Adipocyte (in vitro differentiated cells): ENCODE data around the gene NEDD8.

Experiments
- DNase-seq: peaks from one replicate; pipeline ENCODE4 v3.0.0-alpha.2; 2015; ENCODE audit warnings: low read depth
- H3K27me3 ChIP-seq: replicated peaks from 2 replicates; pipeline ENCODE4 v1.7.0; 2013; ENCODE audit warnings: mild to moderate bottlenecking, low read length, moderate library complexity; ENCODE audit not compliant: control insufficient read depth, insufficient read depth
- H3K36me3 ChIP-seq: 2 replicates; pipeline ENCODE4 v1.7.0; 2013; ENCODE audit warnings: low read length, mild to moderate bottlenecking, moderate library complexity; ENCODE audit not compliant: control insufficient read depth, insufficient read depth, severe bottlenecking
- H3K4me1 ChIP-seq: 2 replicates; pipeline ENCODE4 v1.7.0; 2013; ENCODE audit warnings: mild to moderate bottlenecking, low read length, moderate library complexity; ENCODE audit not compliant: control insufficient read depth, insufficient read depth
- H3K4me3 ChIP-seq: 2 replicates; pipeline ENCODE4 v1.7.0; 2013; ENCODE audit warnings: mild to moderate bottlenecking, low read length, moderate library complexity
- H3K9ac ChIP-seq: 2 replicates; pipeline ENCODE4 v1.7.0; 2013; ENCODE audit warnings: mild to moderate bottlenecking, low read length, moderate library complexity
- H3K9me3 ChIP-seq: 2 replicates; pipeline ENCODE4 v1.7.0; 2013; ENCODE audit warnings: mild to moderate bottlenecking, low read length, moderate library complexity; ENCODE audit not compliant: control insufficient read depth

The NEDD8 gene

GRCh38 chr14:24262821-24263733, 30.9 kb upstream of the NEDD8 start, which contains the start of gene TGM1:
Gene TGM1, minus strand, starts transcription at chr14:24263177. Its CDS starts 825 bp downstream, at chr14:24262352.
- Histone ChIP-seq H3K27me3 (no peaks in the 10 kb centered on the region), H3K9ac (no peak within 1 kb of the TSS), H3K36me3 (peaks cover 28% of the 10 kb centered on the region), H3K9me3 (no peaks in the 10 kb centered on the region), H3K4me1 (peaks cover 10% of the 10 kb centered on the region), H3K4me3 (no peak within 1 kb of the TSS)
- DNase-seq: no peak

GRCh38 chr14:24261969-24262327, 29.8 kb upstream of the NEDD8 start:
- Histone ChIP-seq H3K27me3 (no peaks in the 10 kb centered on the region), H3K36me3 (peaks cover 17% of the 10 kb centered on the region), H3K9ac (no peak overlapping the region), H3K9me3 (no peaks in the 10 kb centered on the region), H3K4me3 (no peak overlapping the region), H3K4me1 (peaks cover 10% of the 10 kb centered on the region)
- DNase-seq: no peak

- DNase-seq: no peak
- H3K4me1 ChIP-seq: peaks cover 10% of the 10 kb centered on the region
- no peak overlapping the region for H3K4me3 ChIP-seq
- no peak overlapping the region for H3K9ac ChIP-seq
- H3K27me3 ChIP-seq: no peaks in the 10 kb centered on the region
- H3K9me3 ChIP-seq: no peaks in the 10 kb centered on the region
- H3K36me3 ChIP-seq: peaks cover 12% of the 10 kb centered on the region
Measured at GRCh38 chr14:24261256-24261968, 29.2 kb upstream of the NEDD8 start.

- peaks cover 7% of the 10 kb centered on the region for H3K36me3 ChIP-seq
- H3K9ac ChIP-seq: no peak overlapping the region
- H3K9me3 ChIP-seq: no peaks in the 10 kb centered on the region
- H3K4me1 ChIP-seq: peaks cover 10% of the 10 kb centered on the region
- no peak for DNase-seq
- H3K27me3 ChIP-seq: no peaks in the 10 kb centered on the region
- H3K4me3 ChIP-seq: no peak overlapping the region
Measured at GRCh38 chr14:24260780-24261157, 28.6 kb upstream of the NEDD8 start.

GRCh38 chr14:24260026-24260779, 28.0 kb upstream of the NEDD8 start:
- Histone ChIP-seq H3K4me3 (no peak overlapping the region), H3K9ac (no peak overlapping the region), H3K9me3 (no peaks in the 10 kb centered on the region), H3K4me1 (peaks cover 10% of the 10 kb centered on the region), H3K27me3 (no peaks in the 10 kb centered on the region), H3K36me3 (peaks cover under 1% of the 10 kb centered on the region)
- no peak for DNase-seq

- H3K4me1 ChIP-seq: peaks cover 10% of the 10 kb centered on the region
- H3K4me3 ChIP-seq: no peak overlapping the region
- H3K36me3 ChIP-seq: no peaks in the 10 kb centered on the region
- peak; percentile 55 for DNase-seq
- H3K9me3 ChIP-seq: no peaks in the 10 kb centered on the region
- H3K27me3 ChIP-seq: no peaks in the 10 kb centered on the region
- H3K9ac ChIP-seq: no peak overlapping the region
Measured at GRCh38 chr14:24259282-24260025, 27.3 kb upstream of the NEDD8 start.

- H3K27me3 ChIP-seq: no peaks in the 10 kb centered on the region
- no peaks in the 10 kb centered on the region for H3K9me3 ChIP-seq
- no peak overlapping the region for H3K4me3 ChIP-seq
- no peaks in the 10 kb centered on the region for H3K36me3 ChIP-seq
- no peak overlapping the region for H3K9ac ChIP-seq
- no peak for DNase-seq
- peaks cover 10% of the 10 kb centered on the region for H3K4me1 ChIP-seq
Measured at GRCh38 chr14:24258548-24259265, 26.5 kb upstream of the NEDD8 start.

- H3K9me3 ChIP-seq: no peaks in the 10 kb centered on the region
- peaks cover 10% of the 10 kb centered on the region for H3K4me1 ChIP-seq
- no peaks in the 10 kb centered on the region for H3K36me3 ChIP-seq
- H3K4me3 ChIP-seq: no peak overlapping the region
- H3K9ac ChIP-seq: no peak overlapping the region
- no peaks in the 10 kb centered on the region for H3K27me3 ChIP-seq
- DNase-seq: no peak
Measured at GRCh38 chr14:24258119-24258518, 26.0 kb upstream of the NEDD8 start.

- H3K4me1 ChIP-seq: peaks cover 11% of the 10 kb centered on the region
- no peaks in the 10 kb centered on the region for H3K27me3 ChIP-seq
- no peak overlapping the region for H3K4me3 ChIP-seq
- no peaks in the 10 kb centered on the region for H3K9me3 ChIP-seq
- DNase-seq: no peak
- no peak overlapping the region for H3K9ac ChIP-seq
- no peaks in the 10 kb centered on the region for H3K36me3 ChIP-seq
Measured at GRCh38 chr14:24256960-24257359, 24.8 kb upstream of the NEDD8 start.

GRCh38 chr14:24255931-24256711, 24.0 kb upstream of the NEDD8 start:
- no peak for DNase-seq
- Histone ChIP-seq H3K4me1 (peaks cover 16% of the 10 kb centered on the region), H3K27me3 (no peaks in the 10 kb centered on the region), H3K36me3 (no peaks in the 10 kb centered on the region), H3K9ac (no peak overlapping the region), H3K4me3 (no peak overlapping the region), H3K9me3 (no peaks in the 10 kb centered on the region)
